Measurements from ENCODE around the gene NUP214. TPM values are rescaled to one million over a fixed set of nuclear protein-coding genes. Genes with fewer than 3 reads are reported as not detected.

The NUP214 gene
- total and polyA plus RNA-seq, 4 donors: 23.5 to 60.7 (median 37.8) TPM

- H3K27ac ChIP-seq (ENCODE audit: low read depth in 1 of 2, low read length in 1 of 2): no peak overlapping the region
- H3K36me3 ChIP-seq (ENCODE audit: control insufficient read depth in 4 of 4, insufficient read depth in 4 of 4, low read length in 4 of 4): no peaks in the 10 kb centered on the region
- no peak overlapping the region for H3K9ac ChIP-seq (ENCODE audit: insufficient read depth in 1 of 2, low read length in 2 of 2)
- no peak for TF ChIP-seq CTCF (IDR thresholded peaks at IDR 0.05; ENCODE audit: control extremely low read depth, extremely low read depth)
- no peak overlapping the region for H3K4me3 ChIP-seq
- H3K27me3 ChIP-seq (ENCODE audit: control insufficient read depth in 3 of 3, insufficient read depth in 3 of 3, low read length in 2 of 3): no peaks in the 10 kb centered on the region
- no peaks in the 10 kb centered on the region for H3K4me1 ChIP-seq (ENCODE audit: control insufficient read depth in 5 of 5, insufficient read depth in 5 of 5, low read length in 5 of 5)
- no peak for ATAC-seq (ENCODE audit: insufficient read depth, low FRiP score)
- DNase-seq: no peak
- WGBS, 2 donors: 59 to 62% methylated on average over 11 of the region's 11 CpGs
- no peaks in the 10 kb centered on the region for H3K9me3 ChIP-seq (ENCODE audit: control insufficient read depth in 4 of 4, insufficient read depth in 3 of 4, low read length in 3 of 4)
Observed at GRCh38 chr9:131082774-131083512, 42.4 kb upstream of the NUP214 start.

GRCh38 chr9:131084661-131085369 lies 40.6 kb upstream of the NUP214 start:
- Histone ChIP-seq H3K27ac (ENCODE audit: low read depth in 1 of 2, low read length in 1 of 2) (no peak overlapping the region), H3K9ac (ENCODE audit: insufficient read depth in 1 of 2, low read length in 2 of 2) (no peak overlapping the region), H3K36me3 (ENCODE audit: control insufficient read depth in 4 of 4, insufficient read depth in 4 of 4, low read length in 4 of 4) (no peaks in the 10 kb centered on the region), H3K9me3 (ENCODE audit: control insufficient read depth in 4 of 4, insufficient read depth in 3 of 4, low read length in 3 of 4) (no peaks in the 10 kb centered on the region), H3K27me3 (ENCODE audit: control insufficient read depth in 3 of 3, insufficient read depth in 3 of 3, low read length in 2 of 3) (no peaks in the 10 kb centered on the region), H3K4me1 (ENCODE audit: control insufficient read depth in 5 of 5, insufficient read depth in 5 of 5, low read length in 5 of 5) (no peaks in the 10 kb centered on the region), H3K4me3 (no peak overlapping the region)
- DNase-seq (no peak), ATAC-seq (ENCODE audit: insufficient read depth, low FRiP score) (no peak)
- WGBS, 2 donors: 52 to 70% methylated on average over 8 of the region's 8 CpGs
- no peak for TF ChIP-seq CTCF (IDR thresholded peaks at IDR 0.05; ENCODE audit: control extremely low read depth, extremely low read depth)

GRCh38 chr9:131085370-131086122 lies 39.8 kb upstream of the NUP214 start:
- 75 to 82% methylated on average over 22 to 23 of the region's 23 CpGs for WGBS, 2 donors
- DNase-seq (no peak), ATAC-seq (ENCODE audit: insufficient read depth, low FRiP score) (no peak)
- H3K9ac ChIP-seq (ENCODE audit: insufficient read depth in 1 of 2, low read length in 2 of 2): no peak overlapping the region
- TF ChIP-seq CTCF (IDR thresholded peaks at IDR 0.05; ENCODE audit: control extremely low read depth, extremely low read depth): no peak
- H3K4me3 ChIP-seq: no peak overlapping the region
- no peak overlapping the region for H3K27ac ChIP-seq (ENCODE audit: low read depth in 1 of 2, low read length in 1 of 2)
- H3K36me3 ChIP-seq (ENCODE audit: control insufficient read depth in 4 of 4, insufficient read depth in 4 of 4, low read length in 4 of 4): no peaks in the 10 kb centered on the region
- no peaks in the 10 kb centered on the region for H3K4me1 ChIP-seq (ENCODE audit: control insufficient read depth in 5 of 5, insufficient read depth in 5 of 5, low read length in 5 of 5)
- no peaks in the 10 kb centered on the region for H3K9me3 ChIP-seq (ENCODE audit: control insufficient read depth in 4 of 4, insufficient read depth in 3 of 4, low read length in 3 of 4)
- H3K27me3 ChIP-seq (ENCODE audit: control insufficient read depth in 3 of 3, insufficient read depth in 3 of 3, low read length in 2 of 3): no peaks in the 10 kb centered on the region

Measured in lung (tissue), 12 donors.